GM19372 (cell line): ENCODE measurements around the gene C1QTNF4.
A peak's percentile ranks its signal among the peaks of the same experiment; 100 is the strongest.

Source experiments
- ATAC-seq: cut with Tn5 transposase; IDR thresholded peaks from one replicate; pipeline ENCODE4 v1.9.1; 2021; ENCODE audit warnings: mild to moderate bottlenecking, low read depth, moderate library complexity; ENCODE audit not compliant: unreplicated experiment

C1QTNF4 gene

GRCh38 chr11:47595029-47595428 is 818 bp upstream of the C1QTNF4 start:
- ATAC-seq: no peak

GRCh38 chr11:47593492-47593933 is 698 bp downstream of the C1QTNF4 start:
- no peak for ATAC-seq

- no peak for ATAC-seq
These were observed 1.2 kb downstream of the C1QTNF4 start for GRCh38 chr11:47592970-47593369.

GRCh38 chr11:47592251-47592650 is 2.0 kb downstream of the C1QTNF4 start:
- ATAC-seq: no peak

- no peak for ATAC-seq
These were observed 2.4 kb downstream of the C1QTNF4 start for GRCh38 chr11:47591764-47592163.

- no peak for ATAC-seq
These were observed 4.0 kb downstream of the C1QTNF4 start for GRCh38 chr11:47589977-47590861.

GRCh38 chr11:47589584-47589976 is 4.6 kb downstream of the C1QTNF4 start:
- no peak for ATAC-seq

- ATAC-seq: no peak
These were observed 5.1 kb downstream of the C1QTNF4 start for GRCh38 chr11:47589118-47589517.

GRCh38 chr11:47587723-47588326 is 6.4 kb downstream of the C1QTNF4 start:
- ATAC-seq: no peak

GRCh38 chr11:47587039-47587716 is 7.0 kb downstream of the C1QTNF4 start:
- ATAC-seq: no peak

GRCh38 chr11:47586098-47586855 is 7.9 kb downstream of the C1QTNF4 start, which contains the start of gene FAM180B:
TSS of gene FAM180B (plus strand) at chr11:47586678. CDS start at chr11:47586769, 91 bp downstream.
- ATAC-seq: no peak

GRCh38 chr11:47583844-47584243 is 10.4 kb downstream of the C1QTNF4 start:
- no peak for ATAC-seq

GRCh38 chr11:47578524-47579494 is 15.4 kb downstream of the C1QTNF4 start, which contains the start of the genes KBTBD4 and NDUFS3:
TSS of gene KBTBD4 (minus strand) at chr11:47578970. CDS start at chr11:47578951, 19 bp downstream.
TSS of gene NDUFS3 (plus strand) at chr11:47579074. CDS start at chr11:47579092, 18 bp downstream.
- ATAC-seq: peak; percentile 88

GRCh38 chr11:47577460-47578041 is 16.7 kb downstream of the C1QTNF4 start:
- ATAC-seq: no peak

- no peak for ATAC-seq
These were observed 20.9 kb downstream of the C1QTNF4 start for GRCh38 chr11:47573321-47573720.

GRCh38 chr11:47572715-47573255 is 21.4 kb downstream of the C1QTNF4 start:
- no peak for ATAC-seq

- ATAC-seq: no peak
These were observed 22.3 kb downstream of the C1QTNF4 start for GRCh38 chr11:47571895-47572294.

- ATAC-seq: no peak
These were observed 22.9 kb downstream of the C1QTNF4 start for GRCh38 chr11:47571357-47571729.
